ENCODE results near the gene IL17RE. TPM values are rescaled to one million over a fixed set of nuclear protein-coding genes. Genes with fewer than 3 reads are reported as not detected.
A peak's percentile ranks its signal among the peaks of the same experiment; 100 is the strongest.

IL17RE gene
- polyA plus RNA-seq, 1 donor (not counting 4 experiments of a cell fraction or from before 2014, with no cell fraction given), result 16.0 TPM

DNA sequence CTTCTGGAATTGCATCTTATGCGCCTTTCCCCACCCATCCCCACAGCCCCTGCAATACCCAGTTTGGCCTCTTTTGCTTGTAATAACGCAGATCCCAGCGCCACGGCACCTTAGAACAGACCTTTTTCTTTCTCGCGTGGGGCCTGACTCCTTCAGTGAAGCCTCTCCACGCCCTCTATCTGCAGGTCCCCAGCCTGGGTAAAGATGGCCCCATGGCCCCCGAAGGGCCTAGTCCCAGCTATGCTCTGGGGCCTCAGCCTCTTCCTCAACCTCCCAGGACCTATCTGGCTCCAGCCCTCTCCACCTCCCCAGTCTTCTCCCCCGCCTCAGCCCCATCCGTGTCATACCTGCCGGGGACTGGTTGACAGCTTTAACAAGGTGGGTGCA, 31.6 kb downstream of the IL17RE start:
- peaks cover 17% of the 10 kb centered on the region for H3K4me1 ChIP-seq (ENCODE audit: control insufficient read depth, extremely low read depth, insufficient read depth, low read length)
- dilution Hi-C loops (cut with MboI; ENCODE audit: extremely low pct_ligation_motif_present, low sequenced_read_pairs), result no loop called here
- H3K4me2 ChIP-seq (ENCODE audit: control insufficient read depth, extremely low read depth, insufficient read depth, low read depth, low read length), result peak overlapping the region; percentile 90
- peak overlapping the region; percentile 94 for H2AFZ ChIP-seq (ENCODE audit: control insufficient read depth, low read length)
- TF ChIP-seq EZH2 (IDR thresholded peaks at IDR 0.05; ENCODE audit: low read length), result no peak
- TF ChIP-seq, protein P1, sequence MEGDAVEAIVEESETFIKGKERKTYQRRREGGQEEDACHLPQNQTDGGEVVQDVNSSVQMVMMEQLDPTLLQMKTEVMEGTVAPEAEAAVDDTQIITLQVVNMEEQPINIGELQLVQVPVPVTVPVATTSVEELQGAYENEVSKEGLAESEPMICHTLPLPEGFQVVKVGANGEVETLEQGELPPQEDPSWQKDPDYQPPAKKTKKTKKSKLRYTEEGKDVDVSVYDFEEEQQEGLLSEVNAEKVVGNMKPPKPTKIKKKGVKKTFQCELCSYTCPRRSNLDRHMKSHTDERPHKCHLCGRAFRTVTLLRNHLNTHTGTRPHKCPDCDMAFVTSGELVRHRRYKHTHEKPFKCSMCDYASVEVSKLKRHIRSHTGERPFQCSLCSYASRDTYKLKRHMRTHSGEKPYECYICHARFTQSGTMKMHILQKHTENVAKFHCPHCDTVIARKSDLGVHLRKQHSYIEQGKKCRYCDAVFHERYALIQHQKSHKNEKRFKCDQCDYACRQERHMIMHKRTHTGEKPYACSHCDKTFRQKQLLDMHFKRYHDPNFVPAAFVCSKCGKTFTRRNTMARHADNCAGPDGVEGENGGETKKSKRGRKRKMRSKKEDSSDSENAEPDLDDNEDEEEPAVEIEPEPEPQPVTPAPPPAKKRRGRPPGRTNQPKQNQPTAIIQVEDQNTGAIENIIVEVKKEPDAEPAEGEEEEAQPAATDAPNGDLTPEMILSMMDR (optimal IDR thresholded peaks at IDR 0.05 in 1 of 3, IDR thresholded peaks at IDR 0.05 in 1 of 3, conservative IDR thresholded peaks at IDR 0.05 in 1 of 3; ENCODE audit: extremely low read depth in 1 of 3, insufficient read depth in 2 of 3, low read length in 3 of 3), result peak in 2 of 3 experiments; percentile 15 to 25
- H3K4me3 ChIP-seq (ENCODE audit: control insufficient read depth in 2 of 3, extremely low read depth in 1 of 3, insufficient read depth in 2 of 3, low read depth in 1 of 3, low read length in 3 of 3), result peak overlapping the region; percentile 78 to 91 (median 89)
- peaks cover 8 to 10% of the 10 kb centered on the region in 2 experiments for H3K36me3 ChIP-seq (ENCODE audit: control insufficient read depth in 2 of 2, extremely low read depth in 1 of 2, insufficient read depth in 2 of 2, low read length in 2 of 2)
- no peak for FAIRE-seq
- H3K27me3 ChIP-seq (ENCODE audit: control insufficient read depth, extremely low read depth, insufficient read depth, low read length), result no peaks in the 10 kb centered on the region
- H3K27ac ChIP-seq (ENCODE audit: control insufficient read depth, insufficient read depth, low read length), result peak overlapping the region; percentile 90
- H3K79me2 ChIP-seq (ENCODE audit: control insufficient read depth, insufficient read depth, low read length), result peaks cover 4% of the 10 kb centered on the region
- no peak for DNase-seq (ENCODE audit: low read depth, low spot score)
- H3K9me3 ChIP-seq (ENCODE audit: control insufficient read depth, low read depth, low read length), result no peaks in the 10 kb centered on the region
- H3K9me1 ChIP-seq (ENCODE audit: control insufficient read depth, extremely low read depth, insufficient read depth, low read length), result no peaks in the 10 kb centered on the region
- H3K9ac ChIP-seq (ENCODE audit: control insufficient read depth, extremely low read depth, insufficient read depth, low read length), result peak overlapping the region; percentile 85
- no peaks in the 10 kb centered on the region for H4K20me1 ChIP-seq (ENCODE audit: control insufficient read depth, extremely low read depth, insufficient read depth, low read length)

DNA sequence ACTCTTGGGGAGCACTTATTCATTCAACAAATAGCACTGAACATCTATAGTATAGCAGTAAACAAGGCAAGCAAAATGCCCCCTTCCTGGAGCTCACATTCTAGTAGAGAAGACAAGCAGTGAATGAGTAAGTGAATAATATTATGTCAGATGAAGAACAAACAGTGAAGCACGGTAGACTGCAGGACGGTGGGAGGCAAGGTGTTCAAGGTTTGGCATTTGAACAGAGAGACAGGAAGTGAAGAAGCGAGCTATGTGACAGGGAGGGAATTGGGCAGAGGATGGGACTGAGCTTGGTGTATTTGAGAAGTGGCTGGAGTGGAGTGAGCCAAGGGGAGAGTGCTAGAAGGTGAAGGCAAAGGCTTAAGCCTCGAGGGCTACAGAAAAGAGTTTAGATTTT, 32.3 kb downstream of the IL17RE start:
- Histone ChIP-seq H4K20me1 (ENCODE audit: control insufficient read depth, extremely low read depth, insufficient read depth, low read length) (no peaks in the 10 kb centered on the region), H3K79me2 (ENCODE audit: control insufficient read depth, insufficient read depth, low read length) (peaks cover 4% of the 10 kb centered on the region), H3K4me3 (ENCODE audit: control insufficient read depth in 2 of 3, extremely low read depth in 1 of 3, insufficient read depth in 2 of 3, low read depth in 1 of 3, low read length in 3 of 3) (peak overlapping the region in 2 of 3 experiments; percentile 78 to 89), H3K27ac (ENCODE audit: control insufficient read depth, insufficient read depth, low read length) (no peak overlapping the region), H3K4me1 (ENCODE audit: control insufficient read depth, extremely low read depth, insufficient read depth, low read length) (peaks cover 17% of the 10 kb centered on the region), H3K9me3 (ENCODE audit: control insufficient read depth, low read depth, low read length) (no peaks in the 10 kb centered on the region), H3K9ac (ENCODE audit: control insufficient read depth, extremely low read depth, insufficient read depth, low read length) (no peak overlapping the region), H3K4me2 (ENCODE audit: control insufficient read depth, extremely low read depth, insufficient read depth, low read depth, low read length) (peak overlapping the region; percentile 90), H2AFZ (ENCODE audit: control insufficient read depth, low read length) (no peak overlapping the region), H3K27me3 (ENCODE audit: control insufficient read depth, extremely low read depth, insufficient read depth, low read length) (no peaks in the 10 kb centered on the region), H3K36me3 (ENCODE audit: control insufficient read depth in 2 of 2, extremely low read depth in 1 of 2, insufficient read depth in 2 of 2, low read length in 2 of 2) (peaks cover 8 to 10% of the 10 kb centered on the region in 2 experiments), H3K9me1 (ENCODE audit: control insufficient read depth, extremely low read depth, insufficient read depth, low read length) (no peaks in the 10 kb centered on the region)
- FAIRE-seq (no peak), DNase-seq (ENCODE audit: low read depth, low spot score) (no peak)
- TF ChIP-seq EZH2 (IDR thresholded peaks at IDR 0.05; ENCODE audit: low read length), result no peak
- TF ChIP-seq, protein P1 (optimal IDR thresholded peaks at IDR 0.05 in 1 of 3, IDR thresholded peaks at IDR 0.05 in 1 of 3, conservative IDR thresholded peaks at IDR 0.05 in 1 of 3; ENCODE audit: extremely low read depth in 1 of 3, insufficient read depth in 2 of 3, low read length in 3 of 3), result no peak
- dilution Hi-C loops (cut with MboI; ENCODE audit: extremely low pct_ligation_motif_present, low sequenced_read_pairs), result no loop called here

Measured in keratinocyte (primary cell).